GM19468 (cell line): Measurements from ENCODE around the gene TRNAU1AP.
A peak's percentile ranks its signal among the peaks of the same experiment; 100 is the strongest.
"Not testable (repeated sequence)": the region's sequence is repeated elsewhere in the genome, so short reads cannot be mapped to it uniquely, and the experiment has no call there.

Experiments
- ATAC-seq: cut with Tn5 transposase; IDR thresholded peaks from one replicate; pipeline ENCODE4 v1.9.1; 2021; ENCODE audit warnings: mild to moderate bottlenecking, moderate library complexity, moderate number of reproducible peaks; ENCODE audit not compliant: unreplicated experiment; ENCODE audit errors: extremely low read depth

Gene TRNAU1AP

DNA sequence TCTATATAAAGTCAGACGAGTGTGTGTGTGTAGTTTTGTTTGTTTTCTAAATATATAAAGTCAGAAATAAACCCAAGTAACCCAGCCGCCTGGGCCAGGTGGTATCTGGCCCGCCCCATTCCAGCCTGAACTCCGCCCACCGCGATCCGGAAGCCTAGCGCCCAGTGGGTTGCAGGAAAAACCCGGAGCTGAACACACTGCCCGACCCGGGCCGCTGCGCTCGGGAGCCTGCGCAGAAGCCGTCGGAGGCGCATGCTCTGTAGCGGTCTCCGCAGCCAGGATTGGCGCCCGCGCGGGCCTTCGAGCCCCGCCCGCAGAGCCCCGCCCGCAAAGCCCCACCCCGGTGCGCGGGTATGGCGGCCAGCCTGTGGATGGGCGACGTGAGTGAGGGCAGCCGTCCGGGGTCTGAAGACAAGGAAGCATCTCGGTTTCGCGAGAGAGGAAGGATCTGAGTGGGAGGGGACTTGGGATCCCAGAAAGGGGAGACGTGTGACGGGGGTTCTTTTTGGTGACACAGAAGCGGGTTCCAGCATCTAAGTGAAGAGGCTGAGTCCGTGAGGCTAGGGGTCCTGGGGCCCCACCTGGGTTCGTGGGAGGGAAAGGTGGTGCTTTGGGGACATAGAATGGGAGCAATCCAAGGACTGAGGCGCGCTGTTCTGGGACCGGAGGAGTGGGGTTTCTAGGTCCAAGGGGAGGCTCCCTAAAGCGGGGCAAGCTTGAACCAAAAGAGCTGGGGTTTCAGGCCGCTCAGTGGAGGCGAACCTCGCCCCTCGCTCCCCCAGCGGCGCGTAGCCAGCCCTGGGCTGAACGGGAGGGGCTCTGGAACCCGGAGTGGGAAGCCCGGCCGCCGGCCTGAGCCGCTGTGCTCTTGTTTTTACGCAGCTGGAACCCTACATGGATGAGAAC is at the start of gene TRNAU1AP:
Gene TRNAU1AP (plus strand): TSS at position 328 of the 906 bp plus-strand sequence. CDS start 26 bp downstream, at position 354.
- peak; percentile 71 for ATAC-seq

DNA sequence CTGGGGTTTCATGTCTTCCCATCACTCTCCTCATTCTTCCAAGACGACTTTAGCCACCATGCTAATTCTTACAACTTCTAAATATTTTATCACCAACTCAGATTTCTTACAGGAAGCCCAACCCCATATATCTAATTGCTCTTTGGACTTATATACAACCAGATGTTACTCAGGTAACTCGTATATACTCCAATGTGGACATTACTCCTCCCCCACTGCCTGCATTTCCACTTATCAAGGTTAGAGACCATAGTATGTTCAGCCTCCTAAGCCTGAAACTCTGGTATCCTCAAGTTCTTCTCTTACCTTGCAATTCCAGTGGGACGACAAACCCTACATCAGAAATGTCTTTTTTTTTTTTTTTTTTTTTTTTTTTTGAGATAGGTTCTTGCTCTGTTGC is 49.8 kb upstream of the TRNAU1AP start:
- ATAC-seq: no peak

DNA sequence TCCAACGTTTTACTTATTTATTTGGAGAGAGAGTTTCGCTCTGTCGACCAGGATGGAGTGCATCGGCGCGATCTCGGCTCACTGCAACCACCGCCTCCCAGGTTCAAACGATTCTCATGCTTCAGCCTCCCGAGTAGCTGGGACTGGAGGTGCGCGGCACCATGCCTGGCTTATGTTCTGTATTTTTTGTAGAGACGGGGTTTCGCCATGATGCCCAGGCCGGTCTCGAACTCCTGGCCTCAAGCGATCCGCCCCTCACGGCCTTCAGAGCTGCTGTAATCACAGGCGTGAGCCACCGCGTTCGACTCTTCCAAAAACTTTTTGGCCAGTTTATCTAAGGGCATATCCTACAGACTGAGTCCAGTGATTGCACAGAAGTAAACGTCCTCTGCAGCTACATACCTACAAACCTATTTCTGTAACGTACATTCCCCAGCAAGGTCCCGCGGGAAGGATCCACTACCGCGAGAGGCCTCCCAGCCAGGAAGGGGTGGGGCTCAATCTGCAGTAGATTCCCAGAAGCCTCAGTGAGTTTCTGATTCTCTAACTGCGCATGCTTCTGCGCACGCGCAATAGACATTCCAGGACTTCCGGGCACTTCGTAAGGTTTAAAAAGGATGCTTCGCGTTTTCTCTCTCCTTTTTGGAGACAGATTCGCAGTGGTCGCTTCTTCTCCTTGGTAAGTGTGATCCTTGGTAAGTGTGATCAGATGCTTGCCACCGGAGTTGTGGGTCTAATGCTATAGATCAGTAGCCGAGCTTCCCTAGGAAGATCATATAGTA is 47.3 kb upstream of the TRNAU1AP start, which contains the start of gene RCC1:
Gene RCC1 (plus strand): TSS at position 638 of the 782 bp plus-strand sequence. CDS start 23,824 bp downstream, outside the sequence.
- peak; percentile 72 for ATAC-seq

DNA sequence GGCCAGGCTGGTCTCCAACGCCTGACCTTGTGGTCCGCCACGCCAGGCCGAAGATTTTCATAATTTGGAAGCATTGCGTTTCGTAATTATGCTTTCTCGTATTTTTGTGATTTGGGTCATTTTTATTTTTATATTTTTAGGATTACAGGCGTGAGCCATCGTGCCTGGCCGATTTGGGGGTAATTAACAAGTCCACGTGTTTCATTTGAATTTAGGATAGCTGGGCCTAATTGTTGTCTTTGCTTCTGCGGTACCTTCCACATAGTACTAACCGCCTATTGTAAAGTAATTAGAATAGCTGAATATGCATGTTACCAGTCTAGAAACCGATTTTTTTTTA is 46.0 kb upstream of the TRNAU1AP start:
- ATAC-seq: no peak

DNA sequence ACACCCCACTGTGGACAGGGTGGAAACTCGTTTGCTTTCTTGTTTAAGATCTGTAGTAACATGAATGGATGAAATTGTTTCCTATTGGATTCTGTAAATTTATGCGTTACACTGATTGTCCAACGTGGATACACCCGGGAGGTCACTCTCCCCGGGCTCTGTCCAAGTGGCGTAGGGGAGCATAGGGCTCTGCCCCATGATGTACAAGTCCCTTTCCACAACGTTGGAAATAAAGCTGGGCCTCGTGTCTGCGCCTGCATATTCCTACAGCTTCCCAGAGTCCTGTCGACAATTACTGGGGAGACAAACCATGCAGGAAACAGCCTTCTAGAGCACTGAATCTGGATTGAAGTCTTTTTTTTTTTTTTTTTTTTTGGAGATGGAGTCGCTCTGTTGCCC is 45.6 kb upstream of the TRNAU1AP start:
- ATAC-seq: no peak

DNA sequence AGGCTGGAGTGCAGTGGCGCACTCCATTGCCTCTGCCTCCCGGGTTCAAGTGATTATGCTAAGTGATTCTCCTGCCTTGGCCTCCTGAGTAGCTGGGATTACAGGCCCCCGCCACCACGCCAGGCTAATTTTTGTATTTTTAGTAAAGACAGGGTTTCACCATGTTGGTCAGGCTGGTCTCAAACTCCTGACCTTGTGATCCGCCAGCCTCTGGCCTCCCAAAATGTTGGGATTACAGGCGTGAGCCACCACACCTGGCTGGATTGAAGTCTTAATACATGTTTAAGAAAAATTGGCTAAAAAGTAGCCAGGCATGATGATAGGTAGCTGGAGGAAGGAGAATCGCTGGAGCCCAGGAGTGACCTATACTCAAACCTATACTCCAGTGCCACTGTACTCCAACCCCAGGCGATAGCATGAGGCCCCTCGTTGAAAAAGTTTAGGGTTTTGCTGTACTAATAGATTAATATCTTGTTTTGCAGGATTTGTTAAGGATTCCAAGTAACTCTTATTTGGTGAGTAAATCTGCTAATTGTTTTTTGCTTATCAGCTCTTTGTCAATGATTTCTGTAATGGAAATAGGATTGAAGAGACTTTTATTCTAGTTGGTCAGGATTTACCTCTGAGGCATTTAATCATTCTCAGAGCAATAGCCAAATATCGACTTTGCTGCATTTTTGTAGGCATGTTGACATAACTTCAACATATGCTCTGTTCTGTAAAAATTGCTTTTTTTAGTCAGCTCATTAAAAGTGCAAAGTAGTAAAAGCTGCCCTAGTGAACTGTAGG is 45.0 kb upstream of the TRNAU1AP start:
- ATAC-seq: no peak

DNA sequence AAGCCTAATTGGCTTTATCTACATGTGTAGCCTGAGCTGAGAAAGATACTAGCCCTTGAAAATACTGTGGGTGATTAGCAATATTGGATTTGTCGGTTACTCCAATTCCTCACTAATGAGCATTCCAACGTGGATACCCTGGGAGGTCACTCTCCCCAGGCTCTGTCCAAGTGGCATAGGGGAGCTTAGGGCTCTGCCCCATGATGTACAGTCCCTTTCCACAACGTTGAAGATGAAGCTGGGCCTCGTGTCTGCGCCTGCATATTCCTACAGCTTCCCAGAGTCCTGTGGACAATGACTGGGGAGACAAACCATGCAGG is 44.5 kb upstream of the TRNAU1AP start:
- no peak for ATAC-seq

DNA sequence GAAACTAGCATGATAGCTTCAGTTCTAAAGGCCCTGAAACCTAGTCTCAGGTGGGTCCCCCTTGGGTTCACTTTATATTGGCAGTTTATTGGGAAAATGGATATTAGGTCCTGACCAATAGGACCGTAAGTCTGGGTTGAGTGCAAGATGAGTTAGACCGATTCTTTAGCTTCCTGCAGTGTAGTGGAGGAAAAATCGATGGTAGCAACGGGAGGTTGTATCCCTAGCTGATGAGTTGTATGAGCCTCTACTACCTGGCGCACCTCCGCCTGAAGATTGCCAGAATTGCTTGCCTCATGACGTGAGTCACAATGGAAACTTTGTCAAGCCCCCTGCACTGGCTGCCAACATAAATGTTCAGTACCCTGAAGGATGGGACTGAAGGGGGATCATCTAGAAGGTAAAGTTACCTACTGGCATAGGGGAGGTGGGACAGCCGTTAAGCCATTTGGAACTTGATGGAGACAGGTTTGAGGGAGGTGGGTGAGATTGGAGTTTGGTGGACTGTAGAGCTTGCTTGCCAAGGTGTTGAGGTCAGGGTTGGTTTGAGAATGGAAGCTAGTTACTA is 43.1 kb upstream of the TRNAU1AP start:
- ATAC-seq: no peak

DNA sequence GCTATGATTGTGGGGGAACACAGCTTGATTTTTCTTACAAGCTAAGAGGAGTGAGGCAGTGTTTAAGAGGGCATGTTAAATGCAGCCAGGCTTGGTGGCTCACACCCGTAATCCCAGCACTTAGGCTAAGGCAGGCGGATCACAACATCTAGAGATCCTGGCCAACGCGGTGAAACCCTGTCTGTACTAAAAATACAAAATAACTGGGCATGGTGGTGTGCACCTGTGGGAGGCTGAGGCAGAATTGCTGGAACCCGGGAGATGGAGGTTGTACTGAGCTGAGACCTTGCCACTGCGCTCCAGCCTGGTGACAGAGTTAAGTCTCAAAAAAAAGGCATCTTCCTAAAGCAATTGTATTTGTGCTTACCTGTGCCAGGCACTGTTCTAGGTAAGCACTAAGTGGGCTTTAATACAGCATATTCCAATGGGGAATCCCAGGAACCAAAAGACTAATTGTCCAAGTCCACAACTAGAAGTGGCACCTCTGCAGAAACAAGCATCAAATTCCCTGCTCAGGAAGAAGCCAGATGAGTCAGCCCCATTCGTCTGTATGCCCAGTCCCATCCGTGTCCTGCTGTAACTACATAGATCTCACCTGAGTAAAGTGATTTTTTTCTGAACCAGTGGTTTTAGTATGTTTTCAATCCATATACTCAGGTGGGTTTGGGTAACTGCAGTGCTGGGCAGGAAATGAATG is 42.5 kb upstream of the TRNAU1AP start:
- no peak for ATAC-seq

DNA sequence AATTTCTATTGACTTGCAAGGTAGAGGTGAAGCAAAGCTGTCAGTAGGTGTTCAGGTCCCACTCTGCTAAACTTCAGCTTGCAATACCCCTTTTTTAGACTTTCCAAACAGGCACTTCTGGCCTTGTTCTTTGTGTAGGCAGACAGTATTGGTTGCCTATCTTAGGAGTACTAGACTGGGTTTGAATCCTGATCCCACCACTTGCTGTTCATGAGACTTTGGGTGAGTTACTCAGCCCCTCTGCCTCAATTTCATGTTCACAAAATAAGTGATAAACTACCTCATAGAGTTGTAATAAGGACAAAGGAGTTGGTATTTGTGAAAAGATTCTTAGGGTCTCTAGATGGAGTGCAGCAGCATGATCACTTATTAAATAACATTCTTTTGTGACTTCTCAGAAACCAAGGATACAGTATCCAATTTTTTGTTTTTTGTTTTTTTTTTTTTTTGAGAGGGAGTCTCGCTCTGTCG is 41.9 kb upstream of the TRNAU1AP start:
- no peak for ATAC-seq

DNA sequence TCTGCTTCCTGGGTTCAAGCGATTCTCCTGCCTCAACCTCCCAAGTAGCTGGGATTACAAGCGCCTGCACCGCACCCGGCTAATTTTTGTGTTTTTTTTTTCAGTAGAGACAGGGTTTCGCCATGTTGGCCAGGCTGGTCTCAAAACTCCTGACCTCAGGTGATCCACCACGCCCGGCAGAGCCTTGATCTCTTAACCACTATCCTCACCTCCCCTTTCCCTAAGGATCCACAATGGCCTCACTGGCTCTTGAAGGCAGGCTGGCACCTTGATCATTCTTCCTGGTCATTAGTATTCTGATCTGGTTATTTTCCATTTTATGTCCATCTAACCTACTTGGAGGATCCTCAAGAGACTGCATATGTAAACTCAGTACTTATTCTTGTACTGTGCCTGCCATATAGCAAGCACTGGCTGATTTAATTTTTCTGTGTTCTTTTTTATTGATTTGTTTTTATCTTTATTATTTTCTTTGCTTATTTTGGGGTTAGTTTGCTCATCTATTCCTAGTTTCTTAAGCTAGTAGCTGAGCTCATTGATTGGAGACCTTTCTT is 40.8 kb upstream of the TRNAU1AP start:
- ATAC-seq: no peak

DNA sequence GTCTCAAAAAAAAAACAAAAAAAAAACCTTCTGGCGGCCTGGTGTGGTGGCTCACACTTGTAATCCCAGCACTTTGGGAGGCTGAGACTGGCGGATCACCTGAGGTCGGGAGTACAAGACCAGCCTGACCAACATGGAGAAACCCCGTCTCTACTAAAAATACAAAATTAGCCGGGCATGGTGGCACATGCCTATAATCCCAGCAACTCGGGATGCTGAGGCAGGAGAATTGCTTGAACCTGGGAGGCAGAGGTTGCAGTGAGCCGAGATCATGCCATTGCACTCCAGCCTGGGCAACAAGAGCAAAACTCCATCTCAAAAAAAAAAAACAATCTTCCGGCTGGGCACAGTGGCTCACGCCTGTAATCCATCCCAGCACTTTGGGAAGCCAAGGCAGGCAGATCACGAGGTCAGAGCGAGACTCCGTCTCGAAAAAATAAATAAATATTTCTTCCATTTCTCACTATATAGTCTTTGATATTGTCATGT is 38.4 kb upstream of the TRNAU1AP start:
- ATAC-seq: not testable (repeated sequence)

DNA sequence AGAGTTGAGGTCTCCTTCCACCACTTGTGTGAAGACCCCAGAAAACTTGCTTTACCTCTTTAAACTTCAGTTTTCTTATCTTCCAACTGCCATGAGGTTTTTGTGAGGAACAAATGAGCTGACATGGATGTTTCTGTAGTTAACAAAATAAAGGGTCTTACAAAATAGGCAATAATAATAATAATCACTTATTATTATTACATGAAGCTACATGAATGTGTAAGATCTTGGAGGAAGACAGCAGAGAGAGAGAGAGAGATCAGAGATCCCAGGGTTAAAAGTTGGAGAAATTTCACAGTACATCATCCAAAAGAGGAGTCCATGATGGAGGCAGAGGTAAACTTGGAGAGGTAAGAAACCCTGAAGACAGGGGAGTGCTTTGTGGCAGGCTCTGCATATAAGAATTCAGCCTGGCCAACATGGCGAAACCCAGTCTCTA is 36.3 kb upstream of the TRNAU1AP start:
- no peak for ATAC-seq

DNA sequence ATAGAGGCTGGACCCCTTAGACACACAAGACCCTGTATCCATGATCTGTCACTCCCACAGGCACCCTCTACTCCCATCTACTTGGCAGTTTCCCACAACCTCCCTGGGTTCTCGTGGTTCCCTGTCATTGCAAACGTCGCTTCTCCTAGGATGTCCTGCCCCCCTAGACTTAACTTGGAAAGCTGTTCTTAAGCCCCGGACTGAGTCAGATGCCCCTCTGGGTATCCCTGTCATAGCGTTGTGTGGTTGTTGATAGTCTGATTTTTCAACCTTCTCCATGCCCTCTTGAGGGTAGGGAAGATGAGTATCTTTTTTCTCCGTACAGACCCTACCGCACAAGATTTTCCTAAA is 35.3 kb upstream of the TRNAU1AP start:
- ATAC-seq: no peak

DNA sequence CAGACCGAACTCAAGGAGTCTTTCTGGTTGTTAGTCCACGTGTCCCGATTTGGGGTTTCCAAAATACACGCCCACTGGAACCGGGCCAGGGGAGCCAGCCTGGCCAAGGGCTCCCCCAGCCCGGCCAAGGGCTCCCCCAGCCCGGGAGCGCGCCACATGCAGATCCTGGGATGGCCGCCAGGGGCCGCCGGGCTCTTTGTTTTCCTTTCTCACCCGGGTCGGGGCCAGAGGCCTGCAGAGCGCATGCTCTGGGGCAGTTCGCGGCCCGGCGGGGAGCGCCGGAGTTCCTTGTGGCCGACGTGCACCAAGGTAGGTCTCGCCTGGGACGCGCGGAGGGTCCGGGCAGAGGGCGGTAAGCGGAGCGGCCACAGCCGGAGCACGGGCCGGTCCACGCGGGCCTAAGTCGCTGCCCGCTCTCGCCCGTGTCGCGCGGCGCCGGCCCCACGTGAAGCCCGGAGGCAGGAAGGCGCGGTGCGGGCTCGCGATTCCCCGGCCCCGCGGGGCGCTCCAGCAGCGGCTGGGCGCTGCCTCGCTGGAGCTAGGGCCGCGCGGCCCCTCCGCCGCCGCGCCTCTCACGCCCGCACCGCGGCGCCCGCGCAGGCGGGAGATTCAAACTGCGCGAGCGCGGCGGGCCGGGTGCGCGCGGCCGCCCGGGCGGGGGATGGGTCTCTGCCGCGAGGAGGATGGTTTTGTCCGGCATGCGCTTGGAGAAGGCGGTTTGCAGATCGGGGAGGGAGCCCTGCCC is 34.7 kb upstream of the TRNAU1AP start:
- peak; percentile 69 for ATAC-seq

DNA sequence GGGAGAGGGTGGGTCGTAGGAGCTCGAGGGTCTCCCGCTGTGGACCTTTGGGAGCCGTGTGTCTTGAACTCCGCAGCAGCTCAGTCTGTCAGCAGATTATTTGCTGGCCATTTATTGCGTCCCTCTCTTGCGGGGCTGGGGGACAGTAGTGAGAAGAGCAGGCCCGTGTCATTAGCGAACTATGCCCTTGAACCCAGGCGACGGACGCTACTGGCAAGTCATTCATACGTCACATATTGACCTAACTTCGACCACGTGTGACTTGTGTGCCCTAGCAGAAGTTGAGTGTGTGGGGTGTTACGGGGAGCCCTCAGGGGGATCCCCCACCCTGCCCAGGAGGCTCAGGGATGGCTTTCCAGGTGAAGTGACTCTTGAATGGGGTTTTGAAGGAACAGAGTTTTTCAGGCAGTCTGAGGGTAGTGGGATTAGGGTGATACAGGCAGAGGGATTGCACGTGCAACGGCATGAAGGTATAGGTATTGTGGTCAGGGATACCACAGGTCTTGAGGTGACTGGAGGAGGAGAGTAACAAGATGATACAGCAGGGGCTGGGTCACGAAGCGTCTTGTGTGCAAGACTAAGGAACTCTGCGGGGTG is 34.0 kb upstream of the TRNAU1AP start:
- ATAC-seq: no peak

DNA sequence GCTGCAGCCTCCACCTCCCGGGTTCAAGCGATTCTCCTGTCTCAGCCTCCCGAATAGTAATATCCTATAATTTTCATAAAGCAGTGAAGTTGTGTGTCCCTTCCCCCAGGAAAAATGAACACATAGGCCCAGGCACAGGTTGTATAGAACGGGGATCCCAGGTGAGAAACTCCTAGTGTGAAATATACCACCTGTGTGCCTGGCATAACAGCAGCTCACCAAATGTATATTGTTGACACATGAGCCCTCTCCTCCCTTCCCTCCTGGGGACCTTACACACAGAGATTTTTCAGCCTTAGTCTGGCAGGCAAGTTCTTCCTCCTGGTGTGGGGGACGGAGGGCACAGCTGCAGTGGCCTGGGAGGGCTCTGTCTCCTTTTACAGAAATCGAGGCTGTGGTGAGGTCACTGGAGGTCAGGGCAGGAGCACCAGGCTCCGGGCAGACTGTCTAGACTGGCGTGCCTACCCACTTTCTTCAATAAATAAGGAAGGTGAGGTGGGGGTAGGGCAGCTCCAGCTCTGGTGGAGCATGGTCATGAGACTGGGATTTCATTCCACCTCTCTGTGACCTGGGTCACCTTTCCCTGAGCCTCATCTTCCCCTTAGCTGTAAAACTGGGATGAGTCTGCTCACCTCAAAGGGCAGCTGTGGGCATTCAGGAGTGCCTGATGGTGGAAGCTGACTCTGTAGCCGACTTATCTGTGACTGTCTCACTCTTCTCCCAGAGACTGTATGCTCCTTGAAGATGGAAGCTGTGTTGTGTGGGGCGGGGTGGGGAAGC is 32.7 kb upstream of the TRNAU1AP start:
- no peak for ATAC-seq
